Naive thymus-derived CD8-positive, alpha-beta T cell (primary cell): ENCODE data around the gene MYO18B. TPM values are rescaled to one million over a fixed set of nuclear protein-coding genes. Genes with fewer than 3 reads are reported as not detected.

Experiments
- ATAC-seq, 2 donors: fragments of 150-1000 bp; cut with Tn5 transposase in 1 of 2; sonication (Bioruptor Pico), chemical (Tn5 transposase) in 1 of 2; 1 replicate in 1 of 2; 2 replicates in 1 of 2; pipeline ENCODE4 v1.10.0; 2021; ENCODE audit warnings: mild to moderate bottlenecking in 2 of 2, moderate library complexity in 2 of 2
- POLR2A ChIA-PET: fragments of 350-600 bp; sonication (Branson Sonifier 250); formaldehyde crosslinking; loops from one replicate; lab custom pipeline; 2021; ENCODE audit warnings: antibody characterized with exemption; lab: Charles Lee
- DNase-seq, 10 donors: peaks; one replicate each; pipeline versions ENCODE4 v3.0.0 to v3.0.0-alpha.2; 2020 to 2022
- H3K27ac Mint-ChIP-seq, 10 donors: one replicate each; pipeline ENCODE4 v1.8.0; 2020 to 2022; ENCODE audit warnings: mild to moderate bottlenecking in 10 of 10, mixed read lengths in 10 of 10, moderate library complexity in 4 of 10, inconsistent platforms in 1 of 10
- H3K27me3 Mint-ChIP-seq, 5 donors: one replicate each; pipeline ENCODE4 v1.8.0; 2021 to 2022; ENCODE audit warnings: mixed read lengths in 5 of 5
- H3K36me3 Mint-ChIP-seq, 3 donors: one replicate each; pipeline ENCODE4 v1.8.0; 2020 to 2022; ENCODE audit warnings: mixed read lengths in 3 of 3, mild to moderate bottlenecking in 2 of 3, inconsistent platforms in 1 of 3
- H3K4me1 Mint-ChIP-seq, 4 donors: one replicate each; pipeline ENCODE4 v1.8.0; 2021 to 2022; ENCODE audit warnings: mixed read lengths in 4 of 4
- H3K4me3 Mint-ChIP-seq, 10 donors: one replicate each; pipeline ENCODE4 v1.8.0; 2020 to 2022; ENCODE audit warnings: mild to moderate bottlenecking in 10 of 10, mixed read lengths in 10 of 10, moderate library complexity in 6 of 10, inconsistent platforms in 1 of 10
- H3K9me3 Mint-ChIP-seq, 9 donors: one replicate each; pipeline ENCODE4 v1.8.0; 2020 to 2022; ENCODE audit warnings: mixed read lengths in 9 of 9, mild to moderate bottlenecking in 3 of 9, inconsistent platforms in 1 of 9, moderate library complexity in 1 of 9
- polyA plus RNA-seq, 3 donors: library from polyadenylated mRNA; unstranded; fragments of 300-500 nt; fragmentation: Illumina TruSeq; gene quantifications; one replicate each; pipeline ENCODE4 v1.2.3, GENCODE V29; 2021
- total RNA-seq, 8 experiments: library from RNA in 2 of 8; stranded (reverse) in 2 of 8; gene quantifications; one replicate each; pipeline ENCODE4 v1.2.3 and lab custom pipeline; 2021 to 2026

MYO18B gene
- total and polyA plus RNA-seq, 5 experiments from 2014 or later: 0.14 to 1.4 (median 1.1) TPM; not detected in 2

DNA sequence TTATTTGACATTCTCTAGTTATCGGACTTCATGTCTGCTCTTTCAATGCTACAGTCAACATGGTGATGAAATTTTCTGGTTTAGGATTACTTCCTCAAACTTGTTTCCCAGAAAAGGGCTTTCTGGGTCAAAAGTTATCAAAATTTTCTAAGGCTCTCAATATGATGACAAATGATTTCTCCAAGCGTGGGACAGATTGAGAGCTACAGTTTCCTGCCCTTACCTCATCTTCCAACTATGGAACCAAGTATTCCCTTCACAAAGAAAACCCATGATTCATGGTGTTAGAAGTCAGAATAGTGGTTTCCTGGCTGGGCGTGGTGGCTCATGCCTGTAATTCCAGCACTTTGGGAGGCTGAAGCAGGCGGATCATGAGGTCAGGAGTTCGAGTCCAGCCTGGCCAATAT, 17.8 kb downstream of the MYO18B start:
- ATAC-seq (no peak), DNase-seq (no peak)
- POLR2A ChIA-PET: no interaction called here
- Mint-ChIP-seq H3K27me3 (peaks cover 0 to 4% (median 0%) of the 10 kb centered on the region in 5 donors), H3K4me3 (no peak overlapping the region), H3K4me1 (peaks cover 0 to 4% (median 0%) of the 10 kb centered on the region in 4 donors), H3K9me3 (no peaks in the 10 kb centered on the region), H3K36me3 (peaks cover 0 to 1% (median 0%) of the 10 kb centered on the region in 3 donors), H3K27ac (no peak overlapping the region)

DNA sequence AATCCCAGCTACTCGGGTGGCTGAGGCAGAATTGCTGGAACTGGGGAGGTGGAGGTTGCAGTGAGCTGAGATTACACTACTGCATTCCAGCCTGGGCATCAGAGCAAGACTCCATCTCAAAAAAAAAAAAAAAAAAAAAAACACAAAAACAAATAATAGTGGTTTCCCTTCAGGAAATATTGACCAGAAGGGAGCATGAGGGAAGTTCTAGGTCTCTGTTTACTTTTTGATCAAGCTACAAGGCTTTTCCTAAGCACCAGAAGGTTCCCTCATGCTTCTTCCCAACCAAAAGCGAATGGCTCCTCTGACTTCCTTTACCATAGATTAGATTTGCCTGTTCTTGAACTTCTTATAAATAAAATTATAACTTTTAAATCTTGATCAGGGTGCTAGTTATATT, 18.3 kb downstream of the MYO18B start:
- POLR2A ChIA-PET: no interaction called here
- no peak for DNase-seq
- peaks cover 0 to 4% (median 0%) of the 10 kb centered on the region in 4 donors for H3K4me1 Mint-ChIP-seq

DNA sequence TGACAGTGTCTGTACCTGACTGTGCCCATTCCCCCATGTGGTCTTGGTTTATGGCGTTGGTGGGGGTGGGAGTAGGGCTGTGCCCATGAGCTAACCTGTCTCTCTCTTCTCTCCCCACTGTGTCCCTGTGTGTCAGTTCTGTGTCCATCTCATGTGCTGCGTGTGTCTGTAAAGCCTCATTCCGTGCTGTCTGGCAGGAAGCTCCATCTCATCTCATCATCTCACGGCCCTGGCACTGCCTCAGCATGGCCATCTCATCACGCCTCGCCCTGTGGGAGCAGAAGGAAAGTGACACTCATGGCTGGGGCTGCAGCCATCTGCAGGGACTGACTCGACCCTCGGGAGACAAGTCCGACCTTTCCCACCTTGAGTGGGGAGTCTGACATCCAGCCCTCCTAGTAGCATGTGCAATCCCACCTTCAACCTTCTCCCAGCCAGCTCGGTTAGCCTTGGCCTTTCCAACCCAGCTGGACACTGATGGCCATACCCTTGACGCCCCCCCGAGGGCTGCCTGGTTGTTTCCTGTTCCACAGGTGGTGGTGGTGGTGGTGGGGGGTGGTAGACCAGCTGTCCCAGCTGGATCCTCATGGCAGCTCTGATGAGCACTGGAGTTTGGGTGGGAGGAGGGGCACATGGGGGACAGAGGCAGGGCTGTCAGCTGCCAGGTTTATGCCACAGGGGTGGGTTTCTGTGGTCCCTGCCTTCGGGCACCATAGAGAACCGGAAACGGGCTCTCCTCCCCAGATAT, 19.0 kb downstream of the MYO18B start:
- Mint-ChIP-seq H3K9me3 (peaks cover 0 to 7% (median 2%) of the 10 kb centered on the region in 9 donors), H3K4me1 (peaks cover 0 to 3% (median 0%) of the 10 kb centered on the region in 4 donors), H3K27ac (peak overlapping the region in 1 of 10 donors; percentile 37), H3K36me3 (peaks cover 0 to 4% (median 1%) of the 10 kb centered on the region in 3 donors), H3K4me3 (no peak overlapping the region), H3K27me3 (peaks cover 0 to 4% (median 0%) of the 10 kb centered on the region in 5 donors)
- DNase-seq: no peak
- POLR2A ChIA-PET: no interaction called here
- no peak for ATAC-seq

More for the DNA sequence above, 18.3 kb downstream of the MYO18B start:
- peaks cover 0 to 1% (median 0%) of the 10 kb centered on the region in 3 donors for H3K36me3 Mint-ChIP-seq
- H3K27ac Mint-ChIP-seq: no peak overlapping the region
- peaks cover 0 to 1% (median 0%) of the 10 kb centered on the region in 9 donors for H3K9me3 Mint-ChIP-seq
- peaks cover 0 to 4% (median 0%) of the 10 kb centered on the region in 5 donors for H3K27me3 Mint-ChIP-seq
- no peak overlapping the region for H3K4me3 Mint-ChIP-seq
- no peak for ATAC-seq

DNA sequence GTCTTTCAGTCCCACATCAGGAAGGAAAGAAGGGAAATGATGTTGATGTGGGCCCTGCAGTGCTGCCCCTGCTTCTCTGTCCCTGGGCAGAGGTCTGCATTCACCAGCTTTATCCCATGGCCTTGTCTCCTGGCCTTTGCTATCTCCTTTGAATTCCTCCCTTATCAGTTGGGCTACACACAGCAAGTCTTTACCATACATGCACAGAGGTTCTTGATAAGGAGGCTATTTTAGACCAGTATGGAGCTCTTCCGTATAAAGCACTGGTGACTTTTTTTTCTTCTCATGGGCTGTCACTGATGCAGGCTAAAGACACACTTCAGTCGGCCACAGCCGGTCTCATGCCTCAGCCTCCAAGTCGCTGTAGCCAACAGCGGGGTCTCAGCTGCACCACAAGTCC, 20.2 kb downstream of the MYO18B start:
- peaks cover 0 to 12% (median 1%) of the 10 kb centered on the region in 3 donors for H3K36me3 Mint-ChIP-seq
- H3K27ac Mint-ChIP-seq: peak overlapping the region in 1 of 10 donors; percentile 55
- H3K9me3 Mint-ChIP-seq: peaks cover 5 to 16% (median 10%) of the 10 kb centered on the region in 9 donors
- peaks cover 0 to 10% (median 0%) of the 10 kb centered on the region in 5 donors for H3K27me3 Mint-ChIP-seq
- H3K4me3 Mint-ChIP-seq: no peak overlapping the region
- ATAC-seq (no peak), DNase-seq (no peak)
- peaks cover 0 to 3% (median 0%) of the 10 kb centered on the region in 4 donors for H3K4me1 Mint-ChIP-seq
- POLR2A ChIA-PET: no interaction called here

DNA sequence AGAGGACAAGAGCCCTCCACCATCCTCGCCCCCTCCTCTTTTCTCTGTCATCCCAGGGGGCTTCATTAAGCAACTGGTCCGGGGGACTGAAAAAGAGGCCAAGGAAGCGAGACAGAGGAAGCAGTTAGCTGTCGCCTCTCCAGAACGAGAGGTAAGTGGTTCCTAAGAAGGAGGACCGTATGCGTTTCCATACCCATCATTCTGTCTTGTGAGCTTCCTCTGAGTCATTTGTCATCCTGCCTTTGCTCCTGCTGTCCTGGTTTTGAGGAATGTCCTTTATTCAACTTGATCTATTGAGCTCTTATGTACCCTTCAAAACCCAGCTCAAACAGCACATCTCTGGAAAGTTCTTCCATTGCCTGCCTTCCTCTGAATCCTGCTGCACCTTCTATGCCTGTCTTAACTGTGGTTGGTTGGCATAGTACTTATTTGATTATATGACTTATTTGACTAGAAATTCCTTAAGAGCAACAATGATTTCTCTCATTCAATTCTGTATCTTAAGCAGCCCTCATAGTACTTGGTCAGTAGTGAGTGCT, 21.3 kb downstream of the MYO18B start:
- H3K27ac Mint-ChIP-seq: no peak overlapping the region
- peaks cover 5 to 18% (median 11%) of the 10 kb centered on the region in 9 donors for H3K9me3 Mint-ChIP-seq
- no peak overlapping the region for H3K4me3 Mint-ChIP-seq
- DNase-seq: no peak
- ATAC-seq: no peak
- H3K27me3 Mint-ChIP-seq: peaks cover 0 to 10% (median 0%) of the 10 kb centered on the region in 5 donors
- H3K4me1 Mint-ChIP-seq: peaks cover 0 to 3% (median 0%) of the 10 kb centered on the region in 4 donors
- POLR2A ChIA-PET: no interaction called here
- H3K36me3 Mint-ChIP-seq: peaks cover 0 to 12% (median 1%) of the 10 kb centered on the region in 3 donors

DNA sequence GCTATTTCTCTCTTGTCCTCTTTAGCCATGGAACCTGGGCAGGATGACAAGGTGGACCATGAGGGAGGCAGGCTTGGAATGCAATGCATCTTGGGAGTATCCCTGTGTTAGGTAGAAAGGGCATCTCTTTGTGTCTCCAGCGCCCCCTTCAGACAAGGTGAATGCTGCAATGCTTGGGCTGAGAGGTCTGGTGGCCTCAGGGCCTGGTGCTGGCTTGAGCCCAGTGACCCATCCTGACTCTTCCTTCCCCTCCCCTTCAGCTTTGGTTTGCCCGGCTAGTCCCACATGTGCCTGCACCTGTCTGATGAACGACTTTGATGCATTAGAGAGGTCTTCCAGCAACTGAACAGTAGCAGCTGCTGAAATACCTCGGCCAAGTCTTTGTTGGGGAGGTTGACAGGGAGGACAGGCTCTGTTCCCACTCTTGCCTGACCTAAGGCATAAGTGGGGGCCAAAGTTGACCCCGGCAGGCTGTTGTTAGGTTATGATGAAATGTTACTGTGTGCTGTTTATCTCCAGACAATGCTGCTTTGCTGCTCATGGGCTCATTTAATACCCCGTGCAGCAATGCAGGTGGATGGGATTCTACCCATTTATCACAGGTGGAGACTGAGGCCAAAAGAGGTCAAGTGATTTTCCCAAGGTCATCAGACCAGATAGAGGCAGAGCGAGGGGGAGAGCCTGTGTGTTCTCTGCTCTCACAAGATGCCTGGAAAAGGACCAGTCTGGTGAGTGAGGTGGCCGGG, 22.5 kb downstream of the MYO18B start:
- Mint-ChIP-seq H3K36me3 (peaks cover 0 to 12% (median 1%) of the 10 kb centered on the region in 3 donors), H3K9me3 (peaks cover 5 to 18% (median 11%) of the 10 kb centered on the region in 9 donors), H3K27ac (no peak overlapping the region), H3K27me3 (peaks cover 0 to 13% (median 0%) of the 10 kb centered on the region in 5 donors), H3K4me1 (peaks cover 0 to 7% (median 1%) of the 10 kb centered on the region in 4 donors), H3K4me3 (no peak overlapping the region)
- ATAC-seq (no peak), DNase-seq (no peak)
- POLR2A ChIA-PET: no interaction called here

DNA sequence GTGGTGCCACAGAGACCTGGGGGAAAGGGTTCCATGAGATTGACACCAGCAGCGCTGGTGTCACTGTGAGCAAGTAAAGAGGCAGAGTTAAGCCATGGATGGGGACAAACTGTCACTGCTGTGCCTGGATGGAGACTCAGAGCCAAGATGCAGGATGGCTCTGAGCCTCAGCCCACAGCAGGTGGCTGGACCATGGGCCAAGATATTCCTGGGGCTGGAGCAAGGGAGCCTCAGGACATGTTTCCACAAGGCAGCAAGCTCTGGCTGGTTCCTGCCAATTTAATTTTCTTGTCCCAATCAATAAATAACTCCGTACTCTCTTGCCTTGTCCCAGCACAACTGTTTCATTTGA, 23.0 kb downstream of the MYO18B start:
- Mint-ChIP-seq H3K27ac (no peak overlapping the region), H3K9me3 (peaks cover 5 to 18% (median 11%) of the 10 kb centered on the region in 9 donors), H3K4me1 (peaks cover 0 to 7% (median 1%) of the 10 kb centered on the region in 4 donors), H3K4me3 (no peak overlapping the region), H3K27me3 (peaks cover 0 to 13% (median 0%) of the 10 kb centered on the region in 5 donors), H3K36me3 (peaks cover 0 to 12% (median 1%) of the 10 kb centered on the region in 3 donors)
- POLR2A ChIA-PET: no interaction called here
- no peak for ATAC-seq
- no peak for DNase-seq

DNA sequence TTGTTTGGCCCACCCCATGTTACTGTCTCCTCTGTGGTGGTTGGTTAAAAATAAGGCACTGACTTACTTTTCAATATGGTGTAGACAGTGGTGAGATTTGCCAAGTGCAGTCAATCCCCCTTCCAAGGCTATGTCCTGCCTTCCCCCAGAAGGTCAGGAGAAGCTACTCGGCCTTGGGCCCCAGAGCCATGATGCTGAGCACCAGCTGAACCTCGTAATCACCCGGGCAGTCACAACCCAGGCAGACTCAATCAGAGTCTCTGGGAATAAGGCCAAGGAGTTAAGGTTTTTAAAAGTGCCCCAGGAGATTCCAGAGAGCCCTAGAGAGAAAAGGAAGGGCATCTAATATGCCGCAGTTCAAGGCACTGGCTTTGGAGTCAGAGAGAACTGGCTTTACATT, 23.8 kb downstream of the MYO18B start:
- DNase-seq (no peak), ATAC-seq (no peak)
- Mint-ChIP-seq H3K9me3 (peaks cover 5 to 18% (median 11%) of the 10 kb centered on the region in 9 donors), H3K27me3 (peaks cover 0 to 13% (median 0%) of the 10 kb centered on the region in 5 donors), H3K27ac (no peak overlapping the region), H3K36me3 (peaks cover 0 to 12% (median 1%) of the 10 kb centered on the region in 3 donors), H3K4me1 (peaks cover 0 to 7% (median 1%) of the 10 kb centered on the region in 4 donors), H3K4me3 (no peak overlapping the region)
- POLR2A ChIA-PET: no interaction called here

DNA sequence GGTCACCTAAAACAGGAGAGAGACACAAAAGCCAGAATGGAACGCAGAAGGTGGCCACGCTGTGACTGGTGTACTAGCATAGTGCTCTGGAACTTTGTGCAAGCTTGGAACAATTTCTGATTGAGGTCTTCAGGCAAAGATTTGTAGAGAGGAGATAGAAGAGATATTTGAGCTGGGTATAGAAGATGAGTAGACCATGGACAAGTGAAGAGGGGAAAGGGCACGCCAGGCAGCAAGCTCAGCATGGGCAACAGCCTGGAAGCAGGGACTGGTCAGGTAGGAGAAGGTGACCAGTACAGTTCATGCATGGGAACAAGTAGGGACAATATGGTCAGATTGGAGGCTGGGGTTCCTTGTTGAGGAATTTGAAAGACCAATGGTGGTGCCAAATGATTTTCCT, 24.4 kb downstream of the MYO18B start:
- POLR2A ChIA-PET: no interaction called here
- no peak for ATAC-seq
- H3K9me3 Mint-ChIP-seq: peaks cover 5 to 18% (median 11%) of the 10 kb centered on the region in 9 donors
- peaks cover 0 to 12% (median 1%) of the 10 kb centered on the region in 3 donors for H3K36me3 Mint-ChIP-seq
- no peak for DNase-seq
- H3K4me1 Mint-ChIP-seq: peaks cover 0 to 7% (median 0%) of the 10 kb centered on the region in 4 donors
- H3K27me3 Mint-ChIP-seq: peaks cover 0 to 13% (median 0%) of the 10 kb centered on the region in 5 donors
- H3K4me3 Mint-ChIP-seq: no peak overlapping the region
- H3K27ac Mint-ChIP-seq: peak overlapping the region in 1 of 10 donors; percentile 65

DNA sequence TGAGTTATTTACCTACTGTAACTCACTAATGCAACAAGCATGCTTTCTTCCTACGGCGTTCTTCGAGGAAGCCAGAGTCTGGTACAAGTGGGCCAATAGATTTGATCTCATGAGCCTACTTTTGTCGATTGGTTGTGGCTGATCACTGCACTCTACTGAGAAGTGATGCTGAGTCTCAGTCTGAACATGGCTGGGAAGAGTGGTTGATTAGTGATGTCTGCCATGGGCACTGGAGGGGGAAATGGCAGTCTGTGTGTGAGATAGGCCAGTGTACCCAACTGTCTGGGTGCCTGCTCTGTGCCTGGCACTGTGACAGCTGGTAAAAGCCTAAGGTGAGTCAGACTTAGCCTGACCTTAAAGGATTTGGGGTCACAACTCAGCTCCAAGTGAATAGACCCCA, 28.3 kb downstream of the MYO18B start:
- DNase-seq (no peak), ATAC-seq (no peak)
- POLR2A ChIA-PET: no interaction called here
- Mint-ChIP-seq H3K9me3 (peaks cover 5 to 18% (median 10%) of the 10 kb centered on the region in 9 donors), H3K27me3 (peaks cover 0 to 12% (median 2%) of the 10 kb centered on the region in 5 donors), H3K27ac (no peak overlapping the region), H3K4me1 (peaks cover 4 to 14% (median 4%) of the 10 kb centered on the region in 4 donors), H3K36me3 (peaks cover 0 to 12% (median 0%) of the 10 kb centered on the region in 3 donors), H3K4me3 (no peak overlapping the region)

DNA sequence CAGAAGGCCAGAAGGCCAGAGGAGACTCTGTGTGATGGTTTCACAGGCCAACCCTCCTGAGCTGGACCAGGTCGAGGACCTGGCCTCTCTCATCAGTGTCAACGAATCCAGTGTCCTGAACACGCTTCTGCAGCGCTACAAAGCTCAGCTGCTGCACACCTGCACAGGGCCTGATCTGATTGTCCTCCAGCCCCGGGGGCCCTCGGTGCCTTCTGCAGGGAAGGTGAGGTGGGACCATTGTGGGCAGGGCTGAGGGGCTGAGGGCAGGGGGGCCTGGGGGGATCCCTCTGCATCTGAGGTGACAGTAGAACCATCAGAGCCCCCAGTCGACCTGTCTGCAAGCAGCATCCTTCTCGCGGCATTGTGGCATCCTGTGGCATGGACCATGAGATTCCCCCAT, 30.3 kb downstream of the MYO18B start:
- Mint-ChIP-seq H3K36me3 (no peaks in the 10 kb centered on the region), H3K27ac (no peak overlapping the region), H3K4me1 (peaks cover 4 to 14% (median 4%) of the 10 kb centered on the region in 4 donors), H3K9me3 (peaks cover 0 to 2% (median 0%) of the 10 kb centered on the region in 9 donors), H3K4me3 (no peak overlapping the region), H3K27me3 (peaks cover 0 to 7% (median 2%) of the 10 kb centered on the region in 5 donors)
- POLR2A ChIA-PET: no interaction called here
- no peak for ATAC-seq
- DNase-seq: no peak

DNA sequence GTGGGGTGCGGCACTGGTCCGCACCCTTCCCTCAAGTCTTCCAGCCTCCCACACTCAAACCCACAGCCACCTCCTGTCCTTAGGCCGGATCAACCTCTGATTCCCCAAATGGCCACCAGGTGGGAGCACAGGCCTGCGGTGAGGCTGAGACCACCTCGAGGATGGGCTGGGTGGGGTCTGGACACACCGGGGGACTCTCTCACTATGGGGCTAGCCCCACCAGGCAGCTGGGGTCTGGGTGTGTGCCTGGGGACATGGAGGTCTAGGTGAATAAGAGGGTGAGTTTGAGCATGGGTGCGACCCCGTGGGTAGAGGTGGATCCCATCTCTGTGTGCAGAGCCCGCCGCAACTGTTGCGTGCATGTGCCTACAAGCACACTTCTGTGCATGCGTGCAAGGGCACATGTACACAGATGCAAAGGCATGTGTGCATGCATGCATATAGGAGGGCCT, 32.6 kb downstream of the MYO18B start:
- Mint-ChIP-seq H3K4me1 (peaks cover 4 to 7% (median 4%) of the 10 kb centered on the region in 4 donors), H3K36me3 (no peaks in the 10 kb centered on the region), H3K9me3 (no peaks in the 10 kb centered on the region), H3K27ac (peak overlapping the region in 1 of 10 donors; percentile 4), H3K27me3 (peaks cover 0 to 5% (median 2%) of the 10 kb centered on the region in 5 donors), H3K4me3 (no peak overlapping the region)
- peak in 1 of 2 donors; percentile 18 for ATAC-seq
- POLR2A ChIA-PET: no interaction called here
- no peak for DNase-seq
